RWPE2 (cell line): Measurements from ENCODE around the gene IGF2BP1.

ENCODE experiments used
- ATAC-seq: fragments of 200-7000 bp; cut with Tn5 transposase; 3 replicates; pipeline ENCODE4 v1.9.1; 2021; ENCODE audit warnings: low read depth
- DNase-seq: peaks from one replicate; pipeline ENCODE4 v3.0.0-alpha.2; 2020; ENCODE audit warnings: low spot score
- H3K27ac ChIP-seq: fragments of 450-650 bp; 2 replicates; pipeline ENCODE4 v1.5.1; 2017; ENCODE audit warnings: mild to moderate bottlenecking; ENCODE audit not compliant: poor library complexity, severe bottlenecking
- H3K27me3 ChIP-seq: fragments of 250-450 bp; sonication (Bioruptor Pico); 2 replicates; pipeline ENCODE4 v1.5.1; 2021; ENCODE audit warnings: mild to moderate bottlenecking, moderate library complexity; ENCODE audit not compliant: insufficient read depth, poor library complexity, severe bottlenecking
- H3K36me3 ChIP-seq: fragments of 250-450 bp; sonication (Bioruptor Pico); 2 replicates; pipeline ENCODE4 v1.5.1; 2020; ENCODE audit warnings: low read depth, mild to moderate bottlenecking, moderate library complexity
- H3K4me1 ChIP-seq: fragments of 250-450 bp; sonication (Bioruptor Pico); 2 replicates; pipeline ENCODE4 v1.5.1; 2021; ENCODE audit warnings: mild to moderate bottlenecking, moderate library complexity; ENCODE audit not compliant: insufficient read depth, poor library complexity, severe bottlenecking
- H3K4me3 ChIP-seq: fragments of 250-450 bp; sonication (Bioruptor Pico); 2 replicates; pipeline ENCODE4 v1.5.1; 2021; ENCODE audit warnings: mild to moderate bottlenecking, moderate library complexity; ENCODE audit not compliant: severe bottlenecking
- H3K9me3 ChIP-seq: fragments of 250-450 bp; sonication (Bioruptor Pico); 2 replicates; pipeline ENCODE4 v1.5.1; 2021; ENCODE audit warnings: mild to moderate bottlenecking, moderate library complexity; ENCODE audit not compliant: severe bottlenecking
- CTCF ChIP-seq: fragments of 450-650 bp; IDR thresholded peaks from one replicate; pipeline ENCODE4 v1.5.1; 2017; ENCODE audit warnings: mild to moderate bottlenecking, moderate library complexity; ENCODE audit not compliant: poor library complexity, severe bottlenecking

The IGF2BP1 gene

GRCh38 chr17:48990882-48991357 lies 6.3 kb upstream of the IGF2BP1 start:
- DNase-seq, result no peak
- no peak for TF ChIP-seq CTCF
- Histone ChIP-seq H3K36me3 (no peaks in the 10 kb centered on the region), H3K27me3 (peaks cover 86% of the 10 kb centered on the region), H3K4me3 (no peak overlapping the region), H3K4me1 (no peaks in the 10 kb centered on the region), H3K27ac (no peak overlapping the region), H3K9me3 (no peaks in the 10 kb centered on the region)
- ATAC-seq, result no peak

DNA sequence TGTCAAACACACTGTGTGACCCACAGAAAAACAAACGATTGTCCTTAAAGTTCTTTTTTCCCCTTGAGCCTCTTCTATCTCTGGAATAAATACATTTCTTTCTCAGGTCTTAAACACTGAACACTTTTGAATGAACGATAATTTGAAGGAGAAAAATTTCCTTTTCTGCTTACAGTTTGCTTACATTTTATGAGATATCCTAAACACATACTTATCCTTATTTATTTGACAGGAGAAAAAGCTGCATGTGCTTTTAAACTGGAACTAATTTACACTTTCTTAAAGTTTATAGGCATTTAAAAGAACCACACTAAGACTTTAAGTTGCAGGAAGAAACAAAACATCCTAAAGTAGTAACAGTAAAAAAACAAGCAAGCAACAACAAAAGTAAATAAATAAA lies 4.7 kb upstream of the IGF2BP1 start:
- peaks cover 92% of the 10 kb centered on the region for H3K27me3 ChIP-seq
- no peak for ATAC-seq

GRCh38 chr17:48993305-48993704 lies 3.9 kb upstream of the IGF2BP1 start:
- Histone ChIP-seq H3K4me1 (no peaks in the 10 kb centered on the region), H3K27ac (no peak overlapping the region), H3K9me3 (no peaks in the 10 kb centered on the region), H3K4me3 (no peak overlapping the region), H3K36me3 (no peaks in the 10 kb centered on the region), H3K27me3 (peaks cover 94% of the 10 kb centered on the region)
- DNase-seq (no peak), ATAC-seq (no peak)
- TF ChIP-seq CTCF, result no peak

More for the DNA sequence above, 4.7 kb upstream of the IGF2BP1 start:
- H3K36me3 ChIP-seq, result no peaks in the 10 kb centered on the region
- no peaks in the 10 kb centered on the region for H3K9me3 ChIP-seq
- no peak for DNase-seq
- H3K4me1 ChIP-seq, result no peaks in the 10 kb centered on the region
- TF ChIP-seq CTCF, result no peak
- no peak overlapping the region for H3K27ac ChIP-seq
- H3K4me3 ChIP-seq, result no peak overlapping the region

GRCh38 chr17:48993951-48994350 lies 3.2 kb upstream of the IGF2BP1 start:
- H3K4me1 ChIP-seq, result no peaks in the 10 kb centered on the region
- no peaks in the 10 kb centered on the region for H3K36me3 ChIP-seq
- no peak overlapping the region for H3K27ac ChIP-seq
- peaks cover 96% of the 10 kb centered on the region for H3K27me3 ChIP-seq
- no peak for TF ChIP-seq CTCF
- DNase-seq (no peak), ATAC-seq (no peak)
- no peak overlapping the region for H3K4me3 ChIP-seq
- H3K9me3 ChIP-seq, result no peaks in the 10 kb centered on the region

DNA sequence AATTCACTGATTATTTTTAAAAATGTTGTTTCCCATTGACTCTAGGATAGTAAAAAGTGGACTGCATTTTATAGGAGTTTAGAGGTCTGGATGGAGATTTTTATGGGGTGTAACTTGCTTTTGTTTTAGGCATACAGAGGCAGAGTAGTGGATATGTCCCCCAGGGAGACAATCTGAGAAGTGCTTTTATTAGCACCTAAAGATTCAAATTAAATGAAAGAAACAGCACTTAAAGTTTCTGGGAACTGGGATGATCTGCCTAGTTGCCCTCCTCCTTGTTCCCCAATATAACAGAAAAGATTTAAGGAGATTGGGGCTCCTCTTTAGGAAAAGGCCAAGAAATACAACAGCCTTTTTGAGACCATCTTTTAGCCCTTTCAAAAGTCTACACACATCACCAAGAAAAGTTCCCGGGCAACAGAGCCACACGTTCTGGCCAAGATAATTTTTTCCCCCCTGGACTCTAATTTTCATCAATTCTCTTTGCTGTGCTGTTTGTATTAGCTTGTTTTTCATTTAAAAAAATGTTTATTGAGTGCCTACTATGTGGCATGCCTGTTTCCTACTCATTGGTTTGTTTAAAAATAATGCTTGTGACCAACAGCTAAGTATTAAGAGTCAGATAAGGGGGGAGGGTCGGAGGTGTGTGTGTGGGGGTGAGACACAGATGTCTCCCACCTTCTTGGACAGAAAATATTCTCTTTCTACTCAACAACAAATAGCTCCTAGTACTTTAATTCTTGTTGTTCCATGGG lies 2.5 kb upstream of the IGF2BP1 start:
- DNase-seq (no peak), ATAC-seq (no peak)
- H3K27me3 ChIP-seq, result peaks cover 98% of the 10 kb centered on the region

More for the DNA sequence above, 2.5 kb upstream of the IGF2BP1 start:
- Histone ChIP-seq H3K36me3 (no peaks in the 10 kb centered on the region), H3K4me1 (no peaks in the 10 kb centered on the region), H3K9me3 (no peaks in the 10 kb centered on the region), H3K4me3 (no peak overlapping the region), H3K27ac (no peak overlapping the region)
- TF ChIP-seq CTCF, result no peak
